ENCODE measurements around the gene AGFG1.

Gene AGFG1

DNA sequence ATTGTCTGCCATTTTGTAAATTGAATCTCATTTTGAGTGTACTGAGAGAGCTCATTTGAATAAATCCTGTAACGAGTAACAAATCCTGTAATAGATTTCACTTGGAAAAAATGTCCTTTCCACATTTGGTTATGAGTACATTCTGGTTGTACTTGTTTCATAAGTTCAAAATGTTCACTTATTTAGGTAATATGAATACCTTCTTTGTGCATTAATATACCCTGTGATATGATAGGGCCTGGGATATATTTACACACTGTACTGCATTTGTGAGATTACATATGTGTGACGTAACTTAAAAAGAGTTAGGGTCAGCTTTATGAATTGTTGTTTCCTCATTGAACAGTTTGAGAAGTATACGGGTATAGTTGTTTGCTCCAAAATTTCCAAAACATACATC, 16.1 kb downstream of the AGFG1 start:
- TF ChIP-seq, protein P1, sequence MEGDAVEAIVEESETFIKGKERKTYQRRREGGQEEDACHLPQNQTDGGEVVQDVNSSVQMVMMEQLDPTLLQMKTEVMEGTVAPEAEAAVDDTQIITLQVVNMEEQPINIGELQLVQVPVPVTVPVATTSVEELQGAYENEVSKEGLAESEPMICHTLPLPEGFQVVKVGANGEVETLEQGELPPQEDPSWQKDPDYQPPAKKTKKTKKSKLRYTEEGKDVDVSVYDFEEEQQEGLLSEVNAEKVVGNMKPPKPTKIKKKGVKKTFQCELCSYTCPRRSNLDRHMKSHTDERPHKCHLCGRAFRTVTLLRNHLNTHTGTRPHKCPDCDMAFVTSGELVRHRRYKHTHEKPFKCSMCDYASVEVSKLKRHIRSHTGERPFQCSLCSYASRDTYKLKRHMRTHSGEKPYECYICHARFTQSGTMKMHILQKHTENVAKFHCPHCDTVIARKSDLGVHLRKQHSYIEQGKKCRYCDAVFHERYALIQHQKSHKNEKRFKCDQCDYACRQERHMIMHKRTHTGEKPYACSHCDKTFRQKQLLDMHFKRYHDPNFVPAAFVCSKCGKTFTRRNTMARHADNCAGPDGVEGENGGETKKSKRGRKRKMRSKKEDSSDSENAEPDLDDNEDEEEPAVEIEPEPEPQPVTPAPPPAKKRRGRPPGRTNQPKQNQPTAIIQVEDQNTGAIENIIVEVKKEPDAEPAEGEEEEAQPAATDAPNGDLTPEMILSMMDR (IDR thresholded peaks at IDR 0.05; ENCODE audit: low read depth, low read length, missing control alignments), result no peak
- H3K27ac ChIP-seq, result no peak overlapping the region
- H3K27me3 ChIP-seq (replicated peaks), result no peaks in the 10 kb centered on the region
- in situ Hi-C loops (cut with HindIII; ENCODE audit: low pct_ligation_motif_present, low sequenced_read_pairs), result no loop called here
- no peak overlapping the region for H3K4me3 ChIP-seq (ENCODE audit: low read depth, low read length)
- DNase-seq, result no peak
- no peaks in the 10 kb centered on the region for H3K36me3 ChIP-seq (replicated peaks)

GRCh38 chr2:227491386-227491785, 19.4 kb downstream of the AGFG1 start:
- TF ChIP-seq, protein P1 (IDR thresholded peaks at IDR 0.05; ENCODE audit: low read depth, low read length, missing control alignments), result no peak
- in situ Hi-C loops (cut with HindIII; ENCODE audit: low pct_ligation_motif_present, low sequenced_read_pairs), result no loop called here
- DNase-seq, result no peak
- H3K36me3 ChIP-seq (replicated peaks), result no peaks in the 10 kb centered on the region
- H3K4me3 ChIP-seq (ENCODE audit: low read depth, low read length), result no peak overlapping the region
- no peaks in the 10 kb centered on the region for H3K27me3 ChIP-seq (replicated peaks)
- H3K27ac ChIP-seq, result no peak overlapping the region

DNA sequence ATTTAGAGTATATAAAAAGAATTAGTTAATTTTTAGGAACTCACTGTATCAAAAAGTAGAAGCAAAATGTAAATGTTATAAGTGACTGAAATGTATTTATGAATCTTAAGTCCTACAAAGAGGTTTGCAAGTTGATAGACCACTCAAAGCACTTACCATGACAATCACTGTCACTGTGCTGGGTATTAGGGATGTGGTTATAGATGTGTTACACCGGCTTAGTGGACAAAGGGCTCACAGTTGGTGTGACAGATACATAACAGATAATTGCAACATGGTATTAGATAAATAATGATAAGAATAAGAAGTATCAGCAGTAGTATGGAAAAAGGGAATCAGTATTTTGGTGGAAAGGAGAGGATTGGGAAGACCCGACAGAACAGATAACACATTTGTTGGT, 21.6 kb downstream of the AGFG1 start:
- in situ Hi-C loops (cut with HindIII; ENCODE audit: low pct_ligation_motif_present, low sequenced_read_pairs), result no loop called here
- no peak for DNase-seq
- TF ChIP-seq, protein P1 (IDR thresholded peaks at IDR 0.05; ENCODE audit: low read depth, low read length, missing control alignments), result no peak
- Histone ChIP-seq H3K27me3 (replicated peaks) (no peaks in the 10 kb centered on the region), H3K27ac (no peak overlapping the region), H3K36me3 (replicated peaks) (no peaks in the 10 kb centered on the region), H3K4me3 (ENCODE audit: low read depth, low read length) (no peak overlapping the region)

DNA sequence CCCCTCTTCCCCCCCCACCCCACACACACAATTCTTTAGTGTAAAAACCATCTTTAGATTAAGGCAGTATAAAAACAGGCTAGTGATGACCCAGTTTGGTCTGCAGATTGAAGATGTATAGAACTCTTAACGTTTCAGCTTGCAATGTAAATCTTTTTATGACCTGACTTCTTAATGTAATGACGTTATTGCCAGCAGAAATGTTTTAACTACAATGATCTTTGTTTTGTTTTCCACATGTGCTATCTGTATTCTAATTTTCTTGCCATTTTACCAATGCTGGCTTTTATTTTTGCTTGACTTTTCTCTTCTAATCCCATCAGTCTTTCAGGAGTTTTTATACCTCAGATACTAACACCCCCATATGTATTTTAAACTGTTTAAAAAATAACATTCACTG, 25.2 kb downstream of the AGFG1 start:
- Histone ChIP-seq H3K4me3 (ENCODE audit: low read depth, low read length) (no peak overlapping the region), H3K36me3 (replicated peaks) (no peaks in the 10 kb centered on the region), H3K27ac (no peak overlapping the region), H3K27me3 (replicated peaks) (no peaks in the 10 kb centered on the region)
- TF ChIP-seq, protein P1 (IDR thresholded peaks at IDR 0.05; ENCODE audit: low read depth, low read length, missing control alignments), result no peak
- DNase-seq, result no peak
- in situ Hi-C loops (cut with HindIII; ENCODE audit: low pct_ligation_motif_present, low sequenced_read_pairs), result no loop called here

GRCh38 chr2:227499627-227500300, 27.8 kb downstream of the AGFG1 start:
- Histone ChIP-seq H3K4me3 (ENCODE audit: low read depth, low read length) (no peak overlapping the region), H3K27me3 (replicated peaks) (no peaks in the 10 kb centered on the region), H3K36me3 (replicated peaks) (no peaks in the 10 kb centered on the region), H3K27ac (no peak overlapping the region)
- DNase-seq, result no peak
- TF ChIP-seq, protein P1 (IDR thresholded peaks at IDR 0.05; ENCODE audit: low read depth, low read length, missing control alignments), result no peak
- in situ Hi-C loops (cut with HindIII; ENCODE audit: low pct_ligation_motif_present, low sequenced_read_pairs), result no loop called here

GRCh38 chr2:227500301-227500630, 28.3 kb downstream of the AGFG1 start:
- DNase-seq, result no peak
- in situ Hi-C loops (cut with HindIII; ENCODE audit: low pct_ligation_motif_present, low sequenced_read_pairs), result no loop called here
- TF ChIP-seq, protein P1 (IDR thresholded peaks at IDR 0.05; ENCODE audit: low read depth, low read length, missing control alignments), result no peak
- no peak overlapping the region for H3K4me3 ChIP-seq (ENCODE audit: low read depth, low read length)
- no peak overlapping the region for H3K27ac ChIP-seq
- no peaks in the 10 kb centered on the region for H3K27me3 ChIP-seq (replicated peaks)
- H3K36me3 ChIP-seq (replicated peaks), result no peaks in the 10 kb centered on the region

All from brain microvascular endothelial cell (primary cell).